HG03175 (cell line): ENCODE data around the gene MGAT3.
A peak's percentile ranks its signal among the peaks of the same experiment; 100 is the strongest.

Experiments used
- ATAC-seq: cut with Tn5 transposase; IDR thresholded peaks from one replicate; pipeline ENCODE4 v1.9.1; 2021; ENCODE audit warnings: mild to moderate bottlenecking, moderate library complexity; ENCODE audit not compliant: unreplicated experiment

MGAT3 gene

DNA sequence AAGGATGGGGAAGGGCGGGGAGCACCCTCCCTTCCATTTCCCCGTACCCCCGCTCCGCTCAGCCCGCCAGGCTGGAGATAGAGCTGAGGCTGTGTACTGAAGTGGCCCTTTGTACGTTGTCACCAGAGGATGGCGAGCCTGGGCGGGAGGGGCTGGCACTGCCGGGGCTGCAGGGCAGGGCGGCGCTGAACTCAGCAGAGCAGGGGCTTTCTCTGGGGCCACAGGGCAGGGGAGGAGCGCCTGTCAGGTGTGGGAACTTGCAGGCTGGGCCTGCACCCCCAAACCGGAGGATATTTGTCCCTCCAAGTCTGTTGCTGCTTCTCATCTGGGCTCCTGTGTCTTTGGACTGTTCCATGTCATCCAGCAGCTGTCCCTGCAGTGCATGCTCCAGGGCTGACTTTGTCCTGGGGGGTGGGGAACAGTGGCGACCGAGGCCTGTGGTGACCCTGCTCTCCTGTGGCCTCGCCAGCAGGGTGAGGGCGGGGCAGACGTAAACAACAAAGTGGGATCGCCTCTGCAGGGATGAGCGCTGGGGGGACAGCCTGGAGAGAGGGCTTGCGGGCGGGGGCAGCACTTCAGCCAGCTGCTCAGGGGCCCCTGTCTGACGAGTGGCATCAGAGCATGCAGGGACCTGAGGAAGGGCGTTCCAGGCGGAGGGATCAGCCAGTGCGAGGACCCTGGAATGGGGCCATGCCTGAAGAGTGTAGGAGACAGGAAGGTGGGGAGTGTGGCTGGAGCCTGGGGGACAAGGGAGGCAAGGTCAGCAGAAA, 13.1 kb downstream of the MGAT3 start:
- ATAC-seq = no peak

DNA sequence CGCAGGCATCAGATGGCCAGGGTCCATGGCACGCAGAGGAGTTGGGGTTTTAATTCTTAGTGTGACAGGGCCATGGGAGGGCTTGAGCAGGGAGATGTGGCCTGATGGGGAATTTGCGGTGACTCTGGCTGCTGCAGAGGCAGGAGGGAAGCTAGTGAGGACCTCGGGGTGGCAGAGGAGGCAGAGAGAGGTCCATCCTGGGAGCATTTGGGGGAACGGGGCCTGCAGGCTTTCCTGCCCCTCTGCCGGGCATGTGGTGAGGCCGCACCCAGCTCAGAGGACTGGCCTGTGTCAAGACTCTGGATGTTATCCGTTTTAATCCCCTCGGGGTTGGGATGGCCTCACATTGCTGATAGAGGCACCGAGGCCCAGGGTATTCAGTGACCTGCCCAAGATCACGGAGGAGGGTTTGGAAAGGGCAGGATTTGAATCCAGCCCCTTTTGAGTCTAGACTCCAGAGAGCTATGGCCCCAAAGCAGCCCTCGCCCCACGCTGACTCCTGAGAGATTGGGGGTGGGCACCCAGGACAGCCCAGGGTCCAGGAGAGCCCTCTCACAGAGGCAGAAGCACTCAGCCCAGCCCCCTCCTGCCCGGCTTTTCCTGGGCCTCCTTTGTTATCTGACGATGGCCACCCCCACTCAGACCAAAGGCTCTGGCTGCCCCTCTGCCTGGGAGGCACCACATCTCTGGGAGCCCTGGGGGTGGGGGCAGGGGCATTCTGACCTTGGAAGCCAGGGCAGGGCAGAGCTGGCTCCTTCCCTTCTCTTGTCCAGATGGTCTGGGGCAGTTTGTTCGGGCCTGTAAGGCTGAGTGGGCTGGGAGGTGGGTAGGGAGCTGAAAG, 13.9 kb downstream of the MGAT3 start:
- no peak for ATAC-seq

DNA sequence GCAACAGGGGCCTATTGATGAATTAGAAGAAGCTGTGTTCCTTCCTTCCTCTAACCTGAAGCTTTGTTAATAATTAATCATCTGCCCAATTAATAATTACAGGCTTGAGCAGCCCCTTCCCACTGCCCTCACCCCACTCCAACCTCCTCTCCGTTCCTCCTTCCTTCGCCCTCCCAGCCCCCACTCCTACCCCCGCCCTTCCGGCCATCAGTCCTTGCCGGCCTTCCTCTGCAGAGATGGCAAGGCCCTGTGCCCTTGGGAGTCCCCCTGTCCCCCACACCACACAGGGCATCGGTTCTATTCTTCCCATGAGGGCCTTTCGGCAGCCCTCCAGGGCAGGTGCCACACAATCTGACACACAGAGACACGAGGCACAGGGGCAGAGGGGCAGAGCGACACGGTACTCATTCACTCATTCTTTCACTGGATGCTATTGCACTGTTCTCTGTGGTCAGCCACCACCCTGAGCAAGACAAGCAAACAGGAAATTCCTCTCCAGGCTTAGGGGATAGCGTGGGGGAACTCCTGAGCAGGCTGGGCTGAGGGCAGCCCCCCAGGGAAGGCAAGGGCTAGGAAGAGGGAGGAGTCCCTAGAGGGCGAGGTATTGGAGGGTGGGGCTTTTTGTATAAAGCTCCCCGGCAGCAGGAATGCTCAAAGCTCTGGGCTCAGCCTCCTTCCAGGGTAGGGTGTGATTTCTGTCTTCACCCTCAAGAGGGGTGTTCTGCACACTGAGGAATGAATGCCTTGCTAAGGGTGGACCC, 14.7 kb downstream of the MGAT3 start:
- ATAC-seq = peak; percentile 61

- ATAC-seq = no peak
Measured at GRCh38 chr22:39472570-39473556, 16.1 kb downstream of the MGAT3 start.

- ATAC-seq = no peak
Measured at GRCh38 chr22:39473851-39474250, 17.0 kb downstream of the MGAT3 start.

GRCh38 chr22:39474351-39475111, 17.7 kb downstream of the MGAT3 start:
- ATAC-seq = no peak

GRCh38 chr22:39475337-39475736, 18.5 kb downstream of the MGAT3 start:
- no peak for ATAC-seq

- ATAC-seq = no peak
Measured at GRCh38 chr22:39475902-39476301, 19.1 kb downstream of the MGAT3 start.

DNA sequence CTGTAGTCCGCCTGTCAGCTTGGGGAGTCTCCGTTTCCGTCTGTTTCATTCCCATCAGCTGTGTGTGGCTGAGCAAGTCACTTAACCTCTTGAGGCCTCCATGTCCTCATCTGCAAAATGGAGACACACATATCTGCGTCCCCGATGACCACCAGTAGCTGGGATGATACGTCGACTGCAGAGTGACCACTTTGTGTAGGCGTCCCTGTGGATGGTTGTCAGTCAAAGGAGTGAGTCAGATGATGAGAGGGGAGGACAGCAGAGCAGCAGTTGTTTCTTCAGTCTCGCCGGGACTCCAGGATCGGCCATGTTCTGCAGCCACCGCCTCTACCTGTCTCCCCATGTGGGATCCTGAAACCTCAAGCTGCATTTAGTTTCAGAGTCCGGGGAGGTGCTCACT, 19.9 kb downstream of the MGAT3 start:
- ATAC-seq = no peak

DNA sequence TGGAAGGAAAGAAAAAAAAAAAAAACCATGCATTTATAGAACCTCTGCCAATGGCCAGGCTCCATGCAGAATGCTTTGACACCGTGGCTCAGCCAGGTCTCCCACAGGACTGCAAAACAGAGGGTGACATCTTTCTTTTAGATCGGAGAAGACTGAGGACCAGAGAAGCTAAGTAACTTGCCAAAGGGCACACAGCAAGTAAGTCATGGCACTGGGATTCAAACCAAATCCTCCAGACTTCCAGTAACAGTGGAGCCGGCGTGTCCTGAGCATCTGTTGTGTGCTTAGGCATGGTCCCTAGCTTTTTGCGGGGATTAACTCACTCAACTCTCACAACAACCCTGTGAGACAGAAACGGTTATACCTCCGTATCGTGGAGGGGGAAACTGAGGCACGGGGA, 20.7 kb downstream of the MGAT3 start:
- ATAC-seq = no peak

DNA sequence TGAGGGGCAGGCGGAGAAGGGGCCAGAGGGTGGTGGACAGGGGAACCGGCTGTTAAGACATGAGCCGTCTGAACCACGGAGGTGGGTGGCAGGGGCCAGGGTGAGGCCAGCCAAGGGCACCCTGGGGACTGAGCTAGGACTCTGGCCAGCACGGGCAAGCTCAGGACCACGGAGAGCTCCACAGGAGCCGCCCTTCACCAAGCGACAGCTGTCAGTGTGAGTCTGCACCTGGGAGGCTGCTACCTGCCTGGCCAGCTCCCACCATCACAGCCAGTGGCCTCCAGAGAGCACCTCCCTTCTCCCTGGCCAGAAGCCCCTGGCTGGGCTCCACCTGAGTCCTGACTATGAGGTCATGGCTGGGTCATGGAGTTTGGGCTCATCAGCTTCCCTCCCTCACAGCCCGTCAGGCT, 21.6 kb downstream of the MGAT3 start:
- no peak for ATAC-seq

GRCh38 chr22:39479254-39479653, 22.4 kb downstream of the MGAT3 start:
- no peak for ATAC-seq

DNA sequence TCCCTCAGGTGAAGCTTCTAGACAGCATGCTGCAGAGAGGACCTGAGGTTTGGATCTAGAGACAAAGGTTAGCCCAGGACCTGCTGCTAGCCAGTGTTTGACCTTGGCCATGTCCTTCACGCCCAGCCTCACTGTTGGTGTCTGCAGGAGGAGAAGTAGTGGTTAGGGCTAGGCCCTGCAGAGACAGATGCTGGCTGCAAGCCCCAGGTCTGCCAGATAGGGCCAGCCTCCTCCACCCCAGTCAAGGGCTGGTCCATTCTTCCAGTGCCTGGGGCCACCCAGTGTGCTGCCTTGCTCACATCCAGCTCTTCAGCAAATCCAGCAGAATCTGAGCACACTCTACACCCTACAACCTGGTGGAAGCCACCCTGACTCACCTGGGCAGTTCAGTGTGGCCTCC, 23.7 kb downstream of the MGAT3 start:
- no peak for ATAC-seq

DNA sequence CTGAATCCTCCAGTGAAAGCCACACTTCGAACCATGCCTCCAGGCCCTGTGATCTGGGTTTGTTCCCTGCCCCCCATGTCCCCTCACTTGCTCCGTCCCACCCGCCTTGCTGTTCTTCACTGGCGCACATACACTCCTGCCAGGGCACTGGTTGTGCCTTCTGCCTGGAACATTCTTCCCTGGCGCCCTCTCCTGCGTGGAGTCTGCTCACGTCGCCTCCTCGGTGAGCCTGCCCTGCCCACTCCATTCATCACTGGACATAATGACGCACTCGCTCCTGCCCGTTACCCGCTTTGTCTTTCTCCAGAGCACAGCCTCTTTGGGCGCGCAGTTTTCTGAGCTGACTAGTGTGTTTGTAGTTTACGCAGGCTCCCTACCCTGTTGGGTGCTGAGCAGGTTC, 24.2 kb downstream of the MGAT3 start:
- no peak for ATAC-seq

DNA sequence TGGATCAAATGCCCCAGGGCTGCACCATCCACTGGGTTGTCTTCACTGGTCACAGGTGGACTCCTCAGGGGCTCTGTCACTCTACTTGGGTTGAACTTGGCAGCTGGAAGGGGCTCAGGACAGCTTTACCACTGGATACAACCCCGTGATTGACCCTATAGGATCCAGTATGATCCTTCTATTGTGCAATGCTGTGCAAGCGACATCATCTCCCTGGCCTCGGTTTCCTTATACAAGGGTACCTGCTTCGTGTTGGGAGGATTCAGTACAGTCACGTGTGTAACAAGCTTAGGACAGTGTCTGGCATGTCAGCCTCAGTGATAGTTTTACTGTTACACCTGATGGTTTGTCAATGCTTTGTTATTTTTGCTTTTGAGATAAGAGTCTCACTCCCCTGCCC, 24.8 kb downstream of the MGAT3 start:
- no peak for ATAC-seq

- no peak for ATAC-seq
Measured at GRCh38 chr22:39482768-39483167, 26.0 kb downstream of the MGAT3 start.

DNA sequence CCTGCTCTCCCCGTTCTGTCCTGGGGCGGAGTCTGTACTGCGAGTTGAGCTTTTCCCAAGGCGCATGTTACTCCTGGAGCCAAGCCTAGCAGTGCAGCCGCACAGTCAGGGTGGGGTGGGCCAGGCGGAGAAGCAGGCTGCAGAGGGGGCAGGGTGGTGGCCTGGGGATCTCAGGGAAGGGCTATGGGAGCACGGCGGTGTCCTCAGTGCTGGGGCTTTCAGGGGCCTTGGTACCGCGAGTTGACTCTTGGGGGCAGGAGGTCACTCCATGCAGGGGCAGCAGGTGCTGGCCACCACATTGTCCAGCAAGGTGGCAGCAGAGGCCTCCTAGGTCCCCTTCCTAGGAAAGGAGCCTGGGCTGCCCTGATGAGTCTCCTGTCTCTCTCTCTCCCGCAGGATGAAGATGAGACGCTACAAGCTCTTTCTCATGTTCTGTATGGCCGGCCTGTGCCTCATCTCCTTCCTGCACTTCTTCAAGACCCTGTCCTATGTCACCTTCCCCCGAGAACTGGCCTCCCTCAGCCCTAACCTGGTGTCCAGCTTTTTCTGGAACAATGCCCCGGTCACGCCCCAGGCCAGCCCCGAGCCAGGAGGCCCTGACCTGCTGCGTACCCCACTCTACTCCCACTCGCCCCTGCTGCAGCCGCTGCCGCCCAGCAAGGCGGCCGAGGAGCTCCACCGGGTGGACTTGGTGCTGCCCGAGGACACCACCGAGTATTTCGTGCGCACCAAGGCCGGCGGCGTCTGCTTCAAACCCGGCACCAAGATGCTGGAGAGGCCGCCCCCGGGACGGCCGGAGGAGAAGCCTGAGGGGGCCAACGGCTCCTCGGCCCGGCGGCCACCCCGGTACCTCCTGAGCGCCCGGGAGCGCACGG, 30.4 kb downstream of the MGAT3 start:
- ATAC-seq = no peak

DNA sequence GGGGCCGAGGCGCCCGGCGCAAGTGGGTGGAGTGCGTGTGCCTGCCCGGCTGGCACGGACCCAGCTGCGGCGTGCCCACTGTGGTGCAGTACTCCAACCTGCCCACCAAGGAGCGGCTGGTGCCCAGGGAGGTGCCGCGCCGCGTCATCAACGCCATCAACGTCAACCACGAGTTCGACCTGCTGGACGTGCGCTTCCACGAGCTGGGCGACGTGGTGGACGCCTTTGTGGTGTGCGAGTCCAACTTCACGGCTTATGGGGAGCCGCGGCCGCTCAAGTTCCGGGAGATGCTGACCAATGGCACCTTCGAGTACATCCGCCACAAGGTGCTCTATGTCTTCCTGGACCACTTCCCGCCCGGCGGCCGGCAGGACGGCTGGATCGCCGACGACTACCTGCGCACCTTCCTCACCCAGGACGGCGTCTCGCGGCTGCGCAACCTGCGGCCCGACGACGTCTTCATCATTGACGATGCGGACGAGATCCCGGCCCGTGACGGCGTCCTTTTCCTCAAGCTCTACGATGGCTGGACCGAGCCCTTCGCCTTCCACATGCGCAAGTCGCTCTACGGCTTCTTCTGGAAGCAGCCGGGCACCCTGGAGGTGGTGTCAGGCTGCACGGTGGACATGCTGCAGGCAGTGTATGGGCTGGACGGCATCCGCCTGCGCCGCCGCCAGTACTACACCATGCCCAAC, 31.2 kb downstream of the MGAT3 start:
- no peak for ATAC-seq
